OCI-LY3 (cell line): Measurements from ENCODE around the gene CRIM1.

Source experiments
- H2AFZ ChIP-seq: fragments of 200-600, 300-600 bp; shearing (Covaris generic); 2 replicates; pipeline ENCODE4 v1.6.0; 2014; ENCODE audit warnings: antibody characterized with exemption, low read depth, low read length
- H3K27ac ChIP-seq: fragments of 200-600, 300-600 bp; sonication (generic); 2 replicates; pipeline ENCODE4 v1.5.1; 2014; ENCODE audit warnings: mild to moderate bottlenecking, low read length, moderate library complexity, mixed read lengths
- H3K27me3 ChIP-seq: fragments of 200-600, 300-600 bp; sonication (generic); 2 replicates; pipeline ENCODE4 v1.6.1; 2014; ENCODE audit warnings: low read depth, low read length, mixed read lengths
- H3K36me3 ChIP-seq: fragments of 200-600, 300-600 bp; sonication (generic); replicated peaks from 2 replicates; pipeline ENCODE3; 2014; ENCODE audit warnings: low read depth, low read length, mixed read lengths
- H3K4me1 ChIP-seq: fragments of 300-600, 200-600 bp; sonication (generic); 2 replicates; pipeline ENCODE4 v1.6.1; 2014; ENCODE audit warnings: low read length, mixed read lengths
- H3K4me2 ChIP-seq: fragments of 200-600, 300-600 bp; sonication (generic); 2 replicates; pipeline ENCODE4 v1.6.1; 2014; ENCODE audit warnings: low read length, mixed read lengths
- H3K4me3 ChIP-seq: fragments of 300-600, 200-600 bp; sonication (generic); 2 replicates; pipeline ENCODE4 v1.5.1; 2014; ENCODE audit warnings: antibody characterized with exemption, mild to moderate bottlenecking, low read length, moderate library complexity
- H3K79me2 ChIP-seq: fragments of 300-600, 200-600 bp; shearing (Covaris generic); 2 replicates; pipeline ENCODE4 v1.6.1; 2014; ENCODE audit warnings: mild to moderate bottlenecking, low read length, mixed read lengths
- H3K9ac ChIP-seq: fragments of 300-600, 200-600 bp; shearing (Covaris generic); 2 replicates; pipeline ENCODE4 v1.6.0; 2014; ENCODE audit warnings: mild to moderate bottlenecking, low read length, moderate library complexity
- H3K9me3 ChIP-seq: fragments of 200-600, 300-600 bp; shearing (Covaris generic); 2 replicates; pipeline ENCODE4 v1.6.1; 2014; ENCODE audit warnings: low read length, mixed read lengths; ENCODE audit not compliant: insufficient read depth
- H4K20me1 ChIP-seq: fragments of 200-600, 300-600 bp; sonication (generic); 2 replicates; pipeline ENCODE4 v1.6.1; 2016; ENCODE audit warnings: low read length, mixed read lengths; ENCODE audit not compliant: insufficient read depth
- CTCF ChIP-seq: fragments of 200-600, 300-600 bp; sonication (generic); IDR thresholded peaks from 2 replicates; pipeline ENCODE4 v1.5.1; 2014; ENCODE audit warnings: antibody characterized with exemption, low read length, low read depth
- EZH2phosphoT487 ChIP-seq: fragments of 200-600 bp; shearing (Covaris generic); IDR thresholded peaks from 2 replicates; pipeline ENCODE4 v1.6.1; 2018; ENCODE audit warnings: antibody characterized with exemption, mixed run types, low read depth

CRIM1 gene

DNA sequence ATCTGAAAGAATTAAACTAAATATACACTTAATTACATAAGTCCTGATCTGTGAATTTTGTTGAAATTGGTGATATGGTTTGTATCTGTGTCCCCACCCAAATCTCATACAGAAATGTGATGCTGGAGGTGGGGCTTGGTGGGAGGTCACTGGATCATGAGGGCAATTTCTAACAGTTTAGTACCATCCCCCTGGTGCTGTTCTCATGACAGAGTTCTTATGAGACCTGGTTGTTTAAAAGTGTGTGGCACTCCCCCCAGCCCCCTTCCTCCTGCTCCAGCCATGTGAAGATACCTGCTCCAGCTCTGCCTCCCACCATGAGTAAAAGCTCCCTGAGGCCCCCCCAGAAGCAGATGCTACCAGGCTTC, 223.7 kb downstream of the CRIM1 start:
- no peaks in the 10 kb centered on the region for H3K27me3 ChIP-seq
- H3K27ac ChIP-seq = no peak overlapping the region
- H3K79me2 ChIP-seq = no peaks in the 10 kb centered on the region
- H4K20me1 ChIP-seq = no peaks in the 10 kb centered on the region; the same call in 1 of the 2 replicates
- TF ChIP-seq EZH2phosphoT487 (no peak), CTCF (no peak)
- no peak overlapping the region for H2AFZ ChIP-seq
- peaks cover 8% of the 10 kb centered on the region for H3K4me1 ChIP-seq
- H3K4me3 ChIP-seq = no peak overlapping the region
- H3K36me3 ChIP-seq = peaks cover 73% of the 10 kb centered on the region
- no peak overlapping the region for H3K4me2 ChIP-seq
- H3K9me3 ChIP-seq = no peaks in the 10 kb centered on the region
- H3K9ac ChIP-seq = no peak overlapping the region

- Histone ChIP-seq H3K9ac (no peak overlapping the region), H2AFZ (no peak overlapping the region), H3K4me2 (no peak overlapping the region), H3K27ac (no peak overlapping the region), H3K4me1 (peaks cover 8% of the 10 kb centered on the region), H3K27me3 (no peaks in the 10 kb centered on the region), H3K79me2 (no peaks in the 10 kb centered on the region), H4K20me1 (peaks cover 3% of the 10 kb centered on the region; the same call in 1 of the 2 replicates), H3K9me3 (no peaks in the 10 kb centered on the region), H3K36me3 (peaks cover 62% of the 10 kb centered on the region), H3K4me3 (no peak overlapping the region)
- TF ChIP-seq CTCF (no peak), EZH2phosphoT487 (no peak)
Observed at GRCh38 chr2:36582538-36582937, 227.0 kb downstream of the CRIM1 start.

DNA sequence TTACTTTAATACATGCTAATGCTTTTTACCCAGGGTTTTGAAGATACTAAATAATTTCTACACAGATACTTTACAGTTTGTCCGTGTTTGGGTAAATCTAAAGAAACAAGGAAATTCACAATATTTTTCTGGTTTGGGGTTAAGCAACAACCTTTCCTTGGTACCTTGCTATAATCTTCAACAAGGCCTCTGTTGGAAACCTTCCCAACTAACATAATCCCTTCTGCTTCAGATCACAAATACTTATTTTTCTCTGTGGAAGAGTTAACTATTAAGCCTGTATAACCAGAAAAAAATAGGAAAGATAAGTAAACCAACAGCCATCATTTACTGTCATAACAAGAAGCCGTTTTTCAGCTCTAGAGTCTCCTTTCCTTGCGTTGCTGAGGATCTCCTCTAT, 227.4 kb downstream of the CRIM1 start:
- Histone ChIP-seq H3K9ac (no peak overlapping the region), H3K4me3 (no peak overlapping the region), H2AFZ (no peak overlapping the region), H3K4me1 (peaks cover 8% of the 10 kb centered on the region), H3K27me3 (no peaks in the 10 kb centered on the region), H3K4me2 (no peak overlapping the region), H3K27ac (no peak overlapping the region), H3K79me2 (no peaks in the 10 kb centered on the region), H4K20me1 (peaks cover 3% of the 10 kb centered on the region; the same call in 1 of the 2 replicates), H3K9me3 (no peaks in the 10 kb centered on the region), H3K36me3 (peaks cover 58% of the 10 kb centered on the region)
- TF ChIP-seq CTCF = no peak
- TF ChIP-seq EZH2phosphoT487 = no peak

- TF ChIP-seq CTCF (no peak), EZH2phosphoT487 (no peak)
- H3K9ac ChIP-seq = no peak overlapping the region
- no peak overlapping the region for H3K27ac ChIP-seq
- H3K79me2 ChIP-seq = no peaks in the 10 kb centered on the region
- H3K4me2 ChIP-seq = no peak overlapping the region
- no peak overlapping the region for H2AFZ ChIP-seq
- no peaks in the 10 kb centered on the region for H3K9me3 ChIP-seq
- peaks cover 3% of the 10 kb centered on the region; the same call in 1 of the 2 replicates for H4K20me1 ChIP-seq
- peaks cover 52% of the 10 kb centered on the region for H3K36me3 ChIP-seq
- H3K4me3 ChIP-seq = no peak overlapping the region
- H3K4me1 ChIP-seq = no peaks in the 10 kb centered on the region
- no peaks in the 10 kb centered on the region for H3K27me3 ChIP-seq
Observed at GRCh38 chr2:36584148-36584794, 228.7 kb downstream of the CRIM1 start.
